Vagina (tissue), 2 donors: Measurements from ENCODE around the gene CHD6.

Source experiments
- CTCF ChIP-seq, 3 experiments: fragments of 450-650 bp in 2 of 3; fragments of 200-600 bp in 1 of 3; sonication (generic) in 1 of 3; IDR thresholded peaks; one replicate each; pipeline ENCODE4 v1.5.1; 2017 to 2019; ENCODE audit warnings: antibody characterized with exemption in 3 of 3, mild to moderate bottlenecking in 2 of 3, moderate library complexity in 2 of 3
- POLR2A ChIP-seq, 2 donors: fragments of 450-650 bp; IDR thresholded peaks; one replicate each; pipeline ENCODE4 v1.6.1; 2017; ENCODE audit warnings: antibody characterized with exemption in 2 of 2, mild to moderate bottlenecking in 2 of 2, moderate library complexity in 2 of 2

- TF ChIP-seq CTCF (IDR thresholded peaks at IDR 0.05) = no peak
- TF ChIP-seq POLR2A (IDR thresholded peaks at IDR 0.05) = no peak
Observed at GRCh38 chr20:41456351-41456750, 161.8 kb downstream of the CHD6 start.
